ENCODE data around the gene MAD1L1. TPM values are rescaled to one million over a fixed set of nuclear protein-coding genes. Genes with fewer than 3 reads are reported as not detected.

The MAD1L1 gene
- total and polyA plus RNA-seq, 3 donors from 2014 or later = 63.1 to 149 (median 94.6) TPM

DNA sequence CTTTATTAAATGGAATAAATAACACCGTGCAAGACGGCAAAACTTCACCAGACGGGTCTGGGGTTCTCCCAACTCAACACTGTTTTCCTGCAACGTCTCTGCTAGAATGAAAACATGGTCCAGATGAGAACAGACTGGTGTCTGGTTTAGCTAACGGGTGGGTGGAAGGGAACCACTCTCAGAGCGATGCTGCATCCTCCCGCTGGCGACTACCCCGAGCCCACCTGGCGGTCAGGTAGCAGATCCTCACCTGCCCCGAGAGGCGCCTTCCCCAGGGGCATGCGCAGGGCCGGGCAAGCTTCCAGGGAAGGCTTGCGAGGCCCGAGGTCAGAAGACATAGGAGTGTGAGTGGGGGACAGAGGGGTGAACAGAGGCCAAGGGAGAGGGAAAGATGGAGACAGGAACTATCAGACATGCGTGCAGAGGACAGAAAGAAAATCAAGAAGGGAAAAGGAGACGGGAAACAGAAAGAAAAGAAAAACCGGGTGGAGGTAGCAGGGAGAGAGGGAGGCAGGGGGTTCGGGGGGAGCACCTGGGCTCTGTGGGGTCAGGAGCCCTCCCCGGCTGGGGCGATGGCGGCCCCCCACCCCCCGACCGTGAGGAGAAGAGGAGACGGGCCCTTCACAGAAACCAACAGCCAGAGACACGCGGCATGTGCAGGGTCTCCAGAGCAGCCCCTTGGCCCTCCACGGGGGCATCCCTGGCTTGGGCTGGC lies 222.0 kb downstream of the MAD1L1 start:
- no peak for TF ChIP-seq POLR2A (IDR thresholded peaks at IDR 0.05)
- TF ChIP-seq, protein P1, sequence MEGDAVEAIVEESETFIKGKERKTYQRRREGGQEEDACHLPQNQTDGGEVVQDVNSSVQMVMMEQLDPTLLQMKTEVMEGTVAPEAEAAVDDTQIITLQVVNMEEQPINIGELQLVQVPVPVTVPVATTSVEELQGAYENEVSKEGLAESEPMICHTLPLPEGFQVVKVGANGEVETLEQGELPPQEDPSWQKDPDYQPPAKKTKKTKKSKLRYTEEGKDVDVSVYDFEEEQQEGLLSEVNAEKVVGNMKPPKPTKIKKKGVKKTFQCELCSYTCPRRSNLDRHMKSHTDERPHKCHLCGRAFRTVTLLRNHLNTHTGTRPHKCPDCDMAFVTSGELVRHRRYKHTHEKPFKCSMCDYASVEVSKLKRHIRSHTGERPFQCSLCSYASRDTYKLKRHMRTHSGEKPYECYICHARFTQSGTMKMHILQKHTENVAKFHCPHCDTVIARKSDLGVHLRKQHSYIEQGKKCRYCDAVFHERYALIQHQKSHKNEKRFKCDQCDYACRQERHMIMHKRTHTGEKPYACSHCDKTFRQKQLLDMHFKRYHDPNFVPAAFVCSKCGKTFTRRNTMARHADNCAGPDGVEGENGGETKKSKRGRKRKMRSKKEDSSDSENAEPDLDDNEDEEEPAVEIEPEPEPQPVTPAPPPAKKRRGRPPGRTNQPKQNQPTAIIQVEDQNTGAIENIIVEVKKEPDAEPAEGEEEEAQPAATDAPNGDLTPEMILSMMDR (IDR thresholded peaks at IDR 0.05) = no peak
- Histone ChIP-seq H3K4me3 (no peak overlapping the region), H3K36me3 (ENCODE audit: low read depth, missing control alignments) (no peaks in the 10 kb centered on the region), H3K27me3 (no peaks in the 10 kb centered on the region), H3K4me1 (peaks cover 9% of the 10 kb centered on the region), H3K9me3 (no peaks in the 10 kb centered on the region), H3K27ac (no peak overlapping the region)
- intact Hi-C loops (cut with DNase I; ENCODE audit: low total_unique reads) = no loop called here
- no peak for DNase-seq
- 93 to 96% methylated on average over 24 to 29 of the region's 29 CpGs for WGBS, 2 donors

DNA sequence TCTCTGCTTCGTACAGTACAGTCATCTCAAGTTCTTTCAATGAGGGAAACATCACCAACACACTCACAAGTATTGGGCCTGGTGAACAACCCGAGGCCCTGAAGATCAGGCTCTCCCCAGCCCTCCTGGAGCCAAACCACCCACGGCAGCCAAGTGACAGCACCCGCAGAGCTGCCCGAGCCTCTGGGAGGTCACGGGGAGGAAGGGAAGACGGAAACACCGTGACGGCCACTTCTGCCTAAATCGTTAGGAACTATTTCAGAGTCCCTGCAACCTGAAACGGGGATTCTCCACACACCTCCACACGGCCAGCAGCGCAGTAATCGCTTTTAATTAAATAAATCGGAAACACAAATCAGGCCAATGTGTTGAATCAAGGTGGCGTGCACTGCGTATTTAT lies 222.6 kb downstream of the MAD1L1 start:
- no peak overlapping the region for H3K27ac ChIP-seq
- peaks cover 9% of the 10 kb centered on the region for H3K4me1 ChIP-seq
- no peaks in the 10 kb centered on the region for H3K27me3 ChIP-seq
- WGBS, 2 donors = 92 to 94% methylated on average over 17 of the region's 17 CpGs
- TF ChIP-seq, protein P1 (IDR thresholded peaks at IDR 0.05) = no peak
- TF ChIP-seq POLR2A (IDR thresholded peaks at IDR 0.05) = no peak
- intact Hi-C loops (cut with DNase I; ENCODE audit: low total_unique reads) = no loop called here
- DNase-seq = no peak
- no peak overlapping the region for H3K4me3 ChIP-seq
- no peaks in the 10 kb centered on the region for H3K36me3 ChIP-seq (ENCODE audit: low read depth, missing control alignments)
- no peaks in the 10 kb centered on the region for H3K9me3 ChIP-seq

DNA sequence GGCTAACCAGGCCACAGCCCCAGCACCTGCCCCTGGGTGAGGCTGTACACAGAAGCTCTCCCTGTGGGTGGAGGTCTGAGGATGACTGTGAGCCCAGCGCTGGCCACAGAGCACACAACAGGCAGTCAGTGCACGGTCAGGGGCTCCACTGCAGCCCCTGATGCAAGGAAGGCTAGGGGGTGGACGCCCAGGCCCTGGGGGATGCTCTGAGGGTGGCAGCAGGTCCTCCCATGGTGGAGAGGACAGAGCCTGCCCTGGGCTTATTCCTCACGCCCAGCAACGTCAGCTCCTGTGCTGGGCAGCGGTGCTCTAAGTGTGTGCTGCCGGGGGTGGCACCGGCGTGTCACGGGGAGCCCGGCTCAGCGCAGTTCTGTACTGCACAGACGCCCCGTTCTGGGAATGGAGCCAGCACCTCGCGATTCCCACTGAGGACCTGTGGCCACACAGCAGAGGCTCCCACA lies 223.2 kb downstream of the MAD1L1 start:
- WGBS, 2 donors = 89 to 93% methylated on average over 14 of the region's 16 CpGs
- H3K4me3 ChIP-seq = no peak overlapping the region
- intact Hi-C loops (cut with DNase I; ENCODE audit: low total_unique reads) = no loop called here
- H3K4me1 ChIP-seq = peaks cover 9% of the 10 kb centered on the region
- TF ChIP-seq POLR2A (IDR thresholded peaks at IDR 0.05) = no peak
- TF ChIP-seq, protein P1 (IDR thresholded peaks at IDR 0.05) = no peak
- H3K36me3 ChIP-seq (ENCODE audit: low read depth, missing control alignments) = no peaks in the 10 kb centered on the region
- H3K27me3 ChIP-seq = no peaks in the 10 kb centered on the region
- no peaks in the 10 kb centered on the region for H3K9me3 ChIP-seq
- H3K27ac ChIP-seq = no peak overlapping the region
- DNase-seq = no peak

DNA sequence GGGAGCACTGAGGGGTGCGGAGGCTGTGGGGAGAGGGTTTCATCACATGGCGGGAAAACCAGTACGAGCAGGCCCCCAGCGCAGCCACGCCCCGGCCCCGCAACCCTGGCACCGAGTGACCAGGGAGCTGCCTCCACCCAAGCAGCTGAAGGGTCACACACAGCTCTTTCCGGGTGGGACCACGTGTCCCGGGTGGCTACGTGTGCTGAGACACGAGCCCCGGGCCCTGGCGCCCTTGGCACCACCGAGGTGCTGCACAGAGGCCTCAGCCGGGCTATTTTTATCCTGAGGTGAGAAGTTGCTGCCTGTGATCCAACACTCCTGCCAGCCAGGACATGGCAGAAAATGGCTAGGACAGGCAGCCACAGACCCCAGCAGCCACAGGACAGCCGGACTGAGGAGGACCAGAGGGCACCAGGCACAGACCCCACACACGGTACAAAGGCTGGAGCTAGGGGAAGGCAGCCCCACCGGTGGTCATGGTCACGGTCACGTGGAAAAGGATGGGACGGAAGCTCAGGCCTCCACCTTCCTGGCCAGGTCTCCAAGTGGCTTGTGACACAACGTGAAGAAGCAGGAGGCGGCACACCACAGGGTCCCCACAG lies 223.7 kb downstream of the MAD1L1 start:
- H3K9me3 ChIP-seq = no peaks in the 10 kb centered on the region
- intact Hi-C loops (cut with DNase I; ENCODE audit: low total_unique reads) = no loop called here
- WGBS, 2 donors = 91 to 98% methylated on average over 8 to 25 of the region's 25 CpGs
- no peak overlapping the region for H3K27ac ChIP-seq
- H3K36me3 ChIP-seq (ENCODE audit: low read depth, missing control alignments) = no peaks in the 10 kb centered on the region
- H3K4me3 ChIP-seq = no peak overlapping the region
- no peak for TF ChIP-seq POLR2A (IDR thresholded peaks at IDR 0.05)
- TF ChIP-seq, protein P1 (IDR thresholded peaks at IDR 0.05) = no peak
- peaks cover 9% of the 10 kb centered on the region for H3K4me1 ChIP-seq
- H3K27me3 ChIP-seq = no peaks in the 10 kb centered on the region
- no peak for DNase-seq
